Measurements from ENCODE around the gene CCDC80. TPM values are rescaled to one million over a fixed set of nuclear protein-coding genes. Genes with fewer than 3 reads are reported as not detected.

The CCDC80 gene
- total and polyA plus RNA-seq, 5 donors from 2014 or later, result 0.05 to 0.10 (median 0.07) TPM; not detected in 2

DNA sequence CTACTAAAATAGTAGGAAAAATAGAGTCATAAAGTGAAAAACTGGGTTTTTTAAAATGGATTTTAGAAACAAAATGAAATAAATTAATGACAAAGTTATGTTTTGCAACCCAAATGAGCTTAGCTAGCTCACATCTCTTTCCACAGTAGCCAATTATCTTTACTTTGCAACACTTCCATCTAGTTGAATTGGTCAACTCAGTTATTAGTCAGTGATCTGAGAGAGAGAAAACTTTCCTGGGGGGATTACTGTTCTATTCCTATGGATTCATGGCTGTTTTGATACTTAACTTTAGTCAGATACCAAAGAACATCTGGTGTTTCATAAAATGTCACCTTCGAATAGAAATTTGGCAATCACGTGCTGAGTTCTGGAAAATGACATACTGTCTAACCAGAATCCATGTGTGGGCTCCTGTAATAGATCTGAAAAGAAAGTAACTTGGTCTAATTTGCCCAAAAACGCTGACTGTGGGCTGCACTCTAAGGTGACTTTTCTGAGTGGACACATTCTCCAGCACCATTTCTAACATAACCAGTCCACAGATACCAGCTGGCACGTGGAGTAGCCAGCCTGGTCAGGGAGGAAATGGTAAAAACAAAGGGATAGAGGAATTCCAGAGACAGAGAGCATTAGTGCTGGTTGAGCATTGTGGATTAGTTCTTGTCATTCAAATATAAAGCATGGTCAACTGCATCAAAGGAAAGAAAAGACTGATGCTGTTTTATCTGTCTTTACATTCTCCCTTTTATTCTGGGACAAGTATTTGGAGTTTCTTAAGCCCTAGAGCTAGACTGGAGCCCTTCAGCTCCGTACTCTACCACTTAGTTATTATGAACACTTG lies 45.2 kb upstream of the CCDC80 start:
- peaks cover 0 to 2% (median 0%) of the 10 kb centered on the region in 7 donors for H3K9me3 Mint-ChIP-seq
- Histone ChIP-seq H3K9me3 (ENCODE audit: control insufficient read depth in 2 of 2, low read length in 2 of 2) (no peaks in the 10 kb centered on the region), H3K36me3 (ENCODE audit: control insufficient read depth, insufficient read depth, low read length) (no peaks in the 10 kb centered on the region), H3K27ac (ENCODE audit: insufficient read depth, low read length, poor library complexity, severe bottlenecking) (no peak overlapping the region), H3K4me3 (ENCODE audit: low read depth, low read length) (no peak overlapping the region), H3K27me3 (ENCODE audit: control insufficient read depth, insufficient read depth, low read length) (peaks cover 3% of the 10 kb centered on the region), H3K4me1 (ENCODE audit: control insufficient read depth, insufficient read depth, low read length, poor library complexity, severe bottlenecking) (peaks cover 6% of the 10 kb centered on the region)
- no peak for DNase-seq
- H3K36me3 Mint-ChIP-seq, result no peaks in the 10 kb centered on the region
- H3K4me3 Mint-ChIP-seq, result no peak overlapping the region
- peaks cover 5% of the 10 kb centered on the region for H3K27me3 Mint-ChIP-seq
- H3K27ac Mint-ChIP-seq, result no peak overlapping the region
- H3K4me1 Mint-ChIP-seq, result peaks cover 5 to 11% (median 8%) of the 10 kb centered on the region in 4 donors
- no peak for ATAC-seq (ENCODE audit: low read depth in 2 of 2)

DNA sequence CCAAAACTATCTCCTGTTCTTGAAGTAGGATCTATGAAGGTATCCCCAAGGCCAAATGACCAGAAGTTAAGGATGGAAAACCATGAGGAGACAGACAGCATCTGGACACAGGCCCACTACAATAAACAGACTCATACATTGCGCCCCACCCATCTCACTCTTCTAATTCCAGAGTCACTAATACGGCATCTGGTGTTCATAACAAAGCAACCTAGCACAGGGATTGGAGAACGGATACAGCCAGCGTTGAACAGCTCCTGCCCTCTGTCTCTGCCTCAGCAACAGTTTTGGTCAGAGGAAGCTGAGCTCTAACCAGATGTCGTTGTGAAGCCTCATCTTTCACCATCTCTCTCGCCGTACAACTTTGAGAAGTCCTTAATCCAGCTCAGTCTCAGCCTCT lies 44.5 kb upstream of the CCDC80 start:
- no peak overlapping the region for H3K27ac Mint-ChIP-seq
- DNase-seq (no peak), ATAC-seq (ENCODE audit: low read depth in 2 of 2) (no peak)
- H3K27ac ChIP-seq (ENCODE audit: insufficient read depth, low read length, poor library complexity, severe bottlenecking), result no peak overlapping the region
- H3K9me3 Mint-ChIP-seq, result peaks cover 0 to 2% (median 0%) of the 10 kb centered on the region in 7 donors
- H3K4me1 Mint-ChIP-seq, result peaks cover 5 to 11% (median 8%) of the 10 kb centered on the region in 4 donors
- H3K36me3 ChIP-seq (ENCODE audit: control insufficient read depth, insufficient read depth, low read length), result no peaks in the 10 kb centered on the region
- no peak overlapping the region for H3K4me3 ChIP-seq (ENCODE audit: low read depth, low read length)
- no peak overlapping the region for H3K4me3 Mint-ChIP-seq
- H3K27me3 Mint-ChIP-seq, result peaks cover 5% of the 10 kb centered on the region
- H3K36me3 Mint-ChIP-seq, result no peaks in the 10 kb centered on the region
- no peaks in the 10 kb centered on the region for H3K9me3 ChIP-seq (ENCODE audit: control insufficient read depth in 2 of 2, low read length in 2 of 2)
- peaks cover 3% of the 10 kb centered on the region for H3K27me3 ChIP-seq (ENCODE audit: control insufficient read depth, insufficient read depth, low read length)
- peaks cover 6% of the 10 kb centered on the region for H3K4me1 ChIP-seq (ENCODE audit: control insufficient read depth, insufficient read depth, low read length, poor library complexity, severe bottlenecking)

DNA sequence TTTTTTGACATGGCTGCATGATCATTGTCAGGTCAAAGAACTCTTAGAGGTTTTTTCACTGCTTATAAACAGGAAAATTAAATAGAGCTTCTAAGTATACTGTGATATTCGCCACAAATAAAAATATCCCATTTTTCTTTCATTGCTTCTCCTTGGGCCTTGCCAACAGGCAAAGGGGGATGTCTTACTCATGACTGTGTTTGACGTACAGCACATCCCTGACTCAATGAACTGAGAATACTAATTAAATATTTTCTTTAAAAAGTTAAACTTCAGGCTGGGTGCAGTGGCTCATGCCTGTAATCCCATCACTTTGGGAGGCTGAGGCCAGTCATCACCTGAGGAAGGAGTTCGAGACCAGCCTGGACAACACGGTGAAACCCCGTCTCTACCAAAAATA lies 41.4 kb upstream of the CCDC80 start:
- Histone ChIP-seq H3K4me1 (ENCODE audit: control insufficient read depth, insufficient read depth, low read length, poor library complexity, severe bottlenecking) (peaks cover 3% of the 10 kb centered on the region), H3K36me3 (ENCODE audit: control insufficient read depth, insufficient read depth, low read length) (no peaks in the 10 kb centered on the region), H3K27ac (ENCODE audit: insufficient read depth, low read length, poor library complexity, severe bottlenecking) (no peak overlapping the region), H3K9me3 (ENCODE audit: control insufficient read depth in 2 of 2, low read length in 2 of 2) (no peaks in the 10 kb centered on the region), H3K27me3 (ENCODE audit: control insufficient read depth, insufficient read depth, low read length) (peaks cover 3% of the 10 kb centered on the region), H3K4me3 (ENCODE audit: low read depth, low read length) (no peak overlapping the region)
- Mint-ChIP-seq H3K27me3 (peaks cover 5% of the 10 kb centered on the region), H3K36me3 (no peaks in the 10 kb centered on the region), H3K4me3 (no peak overlapping the region), H3K4me1 (peaks cover 0 to 9% (median 5%) of the 10 kb centered on the region in 4 donors), H3K9me3 (peaks cover 0 to 2% (median 0%) of the 10 kb centered on the region in 7 donors), H3K27ac (peak overlapping the region in 1 of 3 donors; percentile 40)
- no peak for ATAC-seq (ENCODE audit: low read depth in 2 of 2)
- no peak for DNase-seq

DNA sequence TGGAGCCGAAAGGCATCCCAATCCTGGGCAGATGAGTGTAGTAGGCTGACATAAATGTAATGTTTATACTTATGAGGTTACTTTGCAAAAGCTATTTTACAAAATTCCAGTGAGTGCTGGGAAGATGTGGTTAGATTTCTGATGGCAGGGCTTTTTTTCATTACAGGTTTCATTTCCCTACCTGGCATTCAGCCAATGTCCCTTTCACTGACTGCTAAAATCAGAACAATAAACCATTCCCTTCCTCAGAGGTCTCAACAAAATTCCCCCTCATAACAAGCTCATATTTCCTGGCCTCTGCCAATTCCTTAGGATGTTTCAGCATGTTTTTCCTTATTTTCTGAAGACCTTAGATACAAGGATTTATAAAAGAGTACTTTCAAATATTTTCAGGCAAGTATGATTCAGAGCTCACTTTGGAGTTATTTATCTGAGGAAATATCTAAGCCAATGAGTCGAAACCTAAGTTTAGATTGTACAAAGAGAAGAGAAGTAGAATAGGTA lies 40.9 kb upstream of the CCDC80 start:
- peaks cover 2 to 14% (median 9%) of the 10 kb centered on the region in 4 donors for H3K4me1 Mint-ChIP-seq
- H3K4me3 ChIP-seq (ENCODE audit: low read depth, low read length), result no peak overlapping the region
- peaks cover 3% of the 10 kb centered on the region for H3K27me3 ChIP-seq (ENCODE audit: control insufficient read depth, insufficient read depth, low read length)
- ATAC-seq (ENCODE audit: low read depth in 2 of 2) (no peak), DNase-seq (no peak)
- peaks cover 0 to 2% (median 0%) of the 10 kb centered on the region in 7 donors for H3K9me3 Mint-ChIP-seq
- no peak overlapping the region for H3K27ac Mint-ChIP-seq
- peaks cover 8% of the 10 kb centered on the region for H3K4me1 ChIP-seq (ENCODE audit: control insufficient read depth, insufficient read depth, low read length, poor library complexity, severe bottlenecking)
- H3K27me3 Mint-ChIP-seq, result peaks cover 5% of the 10 kb centered on the region
- no peaks in the 10 kb centered on the region for H3K36me3 Mint-ChIP-seq
- H3K4me3 Mint-ChIP-seq, result no peak overlapping the region
- no peaks in the 10 kb centered on the region for H3K36me3 ChIP-seq (ENCODE audit: control insufficient read depth, insufficient read depth, low read length)
- H3K9me3 ChIP-seq (ENCODE audit: control insufficient read depth in 2 of 2, low read length in 2 of 2), result no peaks in the 10 kb centered on the region
- H3K27ac ChIP-seq (ENCODE audit: insufficient read depth, low read length, poor library complexity, severe bottlenecking), result no peak overlapping the region

DNA sequence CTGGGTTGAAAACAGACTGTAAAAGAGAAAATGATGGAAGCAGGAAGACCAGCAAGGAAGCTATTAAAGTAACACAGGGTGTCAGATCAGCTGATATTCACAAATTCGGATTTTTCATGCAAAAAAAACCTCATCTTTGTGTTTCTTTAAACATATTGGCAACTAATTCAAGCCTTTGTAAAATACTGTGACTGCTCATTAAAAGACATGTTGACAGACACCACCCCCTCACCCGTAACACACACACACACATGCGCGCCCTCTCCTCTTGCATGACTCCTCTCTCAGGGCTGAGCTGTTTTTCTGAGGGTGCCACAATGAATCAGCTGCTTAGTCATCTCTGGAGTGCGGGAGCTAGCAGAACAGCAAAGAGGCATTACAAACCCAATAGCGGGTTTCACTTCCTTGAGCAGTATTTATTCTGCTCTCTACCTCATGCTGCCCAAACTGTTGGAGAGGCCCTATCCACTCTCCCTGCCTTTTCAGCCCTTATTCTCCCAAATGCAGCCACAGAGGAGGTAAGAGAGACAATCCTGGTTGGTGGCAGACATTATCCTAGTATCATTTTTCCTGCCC lies 35.8 kb upstream of the CCDC80 start:
- H3K4me1 Mint-ChIP-seq, result peaks cover 23 to 56% (median 34%) of the 10 kb centered on the region in 4 donors
- H3K36me3 Mint-ChIP-seq, result no peaks in the 10 kb centered on the region
- ATAC-seq (ENCODE audit: low read depth in 2 of 2) (peak; percentile 96 to 97), DNase-seq (peak; percentile 55 to 97 (median 79))
- Histone ChIP-seq H3K9me3 (ENCODE audit: control insufficient read depth in 2 of 2, low read length in 2 of 2) (no peaks in the 10 kb centered on the region), H3K4me3 (ENCODE audit: low read depth, low read length) (peak overlapping the region; percentile 45), H3K36me3 (ENCODE audit: control insufficient read depth, insufficient read depth, low read length) (no peaks in the 10 kb centered on the region), H3K27ac (ENCODE audit: insufficient read depth, low read length, poor library complexity, severe bottlenecking) (peak overlapping the region; percentile 74), H3K4me1 (ENCODE audit: control insufficient read depth, insufficient read depth, low read length, poor library complexity, severe bottlenecking) (peaks cover 33% of the 10 kb centered on the region), H3K27me3 (ENCODE audit: control insufficient read depth, insufficient read depth, low read length) (no peaks in the 10 kb centered on the region)
- no peaks in the 10 kb centered on the region for H3K27me3 Mint-ChIP-seq
- H3K27ac Mint-ChIP-seq, result peak overlapping the region; percentile 59 to 91 (median 86)
- H3K9me3 Mint-ChIP-seq, result peaks cover 0 to 1% (median 0%) of the 10 kb centered on the region in 7 donors
- H3K4me3 Mint-ChIP-seq, result peak overlapping the region; percentile 46 to 59 (median 54)

DNA sequence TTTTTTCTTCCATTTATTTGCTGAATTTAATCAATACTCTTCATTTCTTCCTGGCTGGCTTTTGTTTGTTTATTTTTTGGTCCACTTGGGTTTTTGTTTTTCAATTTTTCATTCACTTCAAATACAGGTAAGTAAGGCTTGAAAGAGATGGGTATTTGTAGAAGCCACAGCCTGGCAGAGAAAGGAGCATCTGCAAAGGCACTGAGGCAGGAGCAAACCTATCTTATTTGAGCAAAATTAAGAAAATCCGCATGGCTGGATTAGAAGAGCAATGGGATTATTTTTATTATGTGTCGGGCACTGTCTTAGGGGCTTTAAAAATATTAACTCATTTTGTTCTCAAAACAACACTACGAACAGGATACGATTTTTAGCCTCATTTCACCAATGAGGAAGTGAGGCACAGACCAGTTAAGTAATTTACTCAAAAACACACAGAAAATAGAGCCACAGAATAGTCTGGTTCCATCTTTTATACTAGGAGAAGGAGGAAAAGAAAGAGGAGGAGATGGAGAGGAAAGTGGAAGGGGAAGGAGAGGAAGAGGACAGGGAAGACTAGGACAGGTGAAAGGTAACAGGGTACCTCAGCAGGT lies 35.1 kb upstream of the CCDC80 start:
- H3K27ac Mint-ChIP-seq, result peak overlapping the region; percentile 59 to 91 (median 86)

DNA sequence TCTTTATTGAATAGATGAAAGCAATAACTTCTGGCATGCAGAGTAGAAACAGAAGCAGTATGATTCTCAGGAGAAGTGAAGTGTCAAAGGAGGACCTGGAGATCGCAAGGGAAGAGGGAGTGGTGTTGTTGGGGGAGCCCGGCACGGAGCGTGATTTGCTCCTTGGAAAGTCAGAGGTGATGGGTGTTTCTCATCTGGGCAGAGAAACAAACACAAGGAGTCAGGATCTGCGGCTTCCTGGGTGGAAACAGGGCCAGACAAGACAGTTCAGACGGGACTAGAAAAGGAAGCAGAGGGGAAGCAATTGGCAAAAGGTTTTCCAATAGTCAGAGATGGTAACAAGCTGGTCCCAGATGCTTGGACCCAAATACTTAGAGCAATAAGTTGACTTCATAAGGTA lies 34.4 kb upstream of the CCDC80 start:
- H3K4me1 ChIP-seq (ENCODE audit: control insufficient read depth, insufficient read depth, low read length, poor library complexity, severe bottlenecking), result peaks cover 34% of the 10 kb centered on the region

More for the DNA sequence above, 35.1 kb upstream of the CCDC80 start:
- peak overlapping the region; percentile 74 for H3K27ac ChIP-seq (ENCODE audit: insufficient read depth, low read length, poor library complexity, severe bottlenecking)
- H3K4me3 Mint-ChIP-seq, result peak overlapping the region; percentile 46 to 59 (median 54)
- no peaks in the 10 kb centered on the region for H3K36me3 ChIP-seq (ENCODE audit: control insufficient read depth, insufficient read depth, low read length)
- ATAC-seq (ENCODE audit: low read depth in 2 of 2), result no peak
- peaks cover 0 to 1% (median 0%) of the 10 kb centered on the region in 7 donors for H3K9me3 Mint-ChIP-seq
- H3K27me3 Mint-ChIP-seq, result no peaks in the 10 kb centered on the region
- peak overlapping the region; percentile 45 for H3K4me3 ChIP-seq (ENCODE audit: low read depth, low read length)
- H3K27me3 ChIP-seq (ENCODE audit: control insufficient read depth, insufficient read depth, low read length), result no peaks in the 10 kb centered on the region
- no peaks in the 10 kb centered on the region for H3K36me3 Mint-ChIP-seq
- H3K9me3 ChIP-seq (ENCODE audit: control insufficient read depth in 2 of 2, low read length in 2 of 2), result no peaks in the 10 kb centered on the region
- peaks cover 34% of the 10 kb centered on the region for H3K4me1 ChIP-seq (ENCODE audit: control insufficient read depth, insufficient read depth, low read length, poor library complexity, severe bottlenecking)
- DNase-seq, result peak in 1 of 3 donors; percentile 44
- peaks cover 23 to 63% (median 37%) of the 10 kb centered on the region in 4 donors for H3K4me1 Mint-ChIP-seq

More for the DNA sequence above, 34.4 kb upstream of the CCDC80 start:
- H3K9me3 Mint-ChIP-seq, result peaks cover 0 to 1% (median 0%) of the 10 kb centered on the region in 7 donors
- H3K36me3 Mint-ChIP-seq, result no peaks in the 10 kb centered on the region
- ATAC-seq (ENCODE audit: low read depth in 2 of 2) (no peak), DNase-seq (no peak)
- H3K4me3 ChIP-seq (ENCODE audit: low read depth, low read length), result no peak overlapping the region
- no peaks in the 10 kb centered on the region for H3K36me3 ChIP-seq (ENCODE audit: control insufficient read depth, insufficient read depth, low read length)
- no peak overlapping the region for H3K27ac ChIP-seq (ENCODE audit: insufficient read depth, low read length, poor library complexity, severe bottlenecking)
- H3K27me3 Mint-ChIP-seq, result no peaks in the 10 kb centered on the region
- peaks cover 23 to 67% (median 40%) of the 10 kb centered on the region in 4 donors for H3K4me1 Mint-ChIP-seq
- no peak overlapping the region for H3K4me3 Mint-ChIP-seq
- no peaks in the 10 kb centered on the region for H3K9me3 ChIP-seq (ENCODE audit: control insufficient read depth in 2 of 2, low read length in 2 of 2)
- peak overlapping the region in 2 of 3 donors; percentile 29 to 59 for H3K27ac Mint-ChIP-seq
- H3K27me3 ChIP-seq (ENCODE audit: control insufficient read depth, insufficient read depth, low read length), result no peaks in the 10 kb centered on the region

Data from CD4-positive, CD25-positive, alpha-beta regulatory T cell (primary cell).